Memory B cell (primary cell): Measurements from ENCODE around the gene ABCA13.

ENCODE experiments used
- ATAC-seq: fragments of 150-1000 bp; cut with Tn5 transposase; 2 replicates; pipeline ENCODE4 v1.10.0; 2021; ENCODE audit warnings: low read depth, mild to moderate bottlenecking, moderate library complexity
- DNase-seq, 2 donors: peaks; one replicate each; pipeline ENCODE4 v3.0.0; 2022; ENCODE audit warnings: low spot score in 2 of 2
- H3K27ac Mint-ChIP-seq: one replicate; pipeline ENCODE4 v1.8.0; 2022; ENCODE audit warnings: mild to moderate bottlenecking, moderate library complexity, mixed read lengths
- H3K27me3 Mint-ChIP-seq: one replicate; pipeline ENCODE4 v1.8.0; 2022; ENCODE audit warnings: mixed read lengths
- H3K36me3 Mint-ChIP-seq: one replicate; pipeline ENCODE4 v1.8.0; 2022; ENCODE audit warnings: mild to moderate bottlenecking, mixed read lengths
- H3K4me1 Mint-ChIP-seq: one replicate; pipeline ENCODE4 v1.8.0; 2022; ENCODE audit warnings: mixed read lengths
- H3K4me3 Mint-ChIP-seq: one replicate; pipeline ENCODE4 v1.8.0; 2022; ENCODE audit warnings: mild to moderate bottlenecking, moderate library complexity, mixed read lengths
- H3K9me3 Mint-ChIP-seq: one replicate; pipeline ENCODE4 v1.8.0; 2022; ENCODE audit warnings: mixed read lengths

Gene ABCA13

DNA sequence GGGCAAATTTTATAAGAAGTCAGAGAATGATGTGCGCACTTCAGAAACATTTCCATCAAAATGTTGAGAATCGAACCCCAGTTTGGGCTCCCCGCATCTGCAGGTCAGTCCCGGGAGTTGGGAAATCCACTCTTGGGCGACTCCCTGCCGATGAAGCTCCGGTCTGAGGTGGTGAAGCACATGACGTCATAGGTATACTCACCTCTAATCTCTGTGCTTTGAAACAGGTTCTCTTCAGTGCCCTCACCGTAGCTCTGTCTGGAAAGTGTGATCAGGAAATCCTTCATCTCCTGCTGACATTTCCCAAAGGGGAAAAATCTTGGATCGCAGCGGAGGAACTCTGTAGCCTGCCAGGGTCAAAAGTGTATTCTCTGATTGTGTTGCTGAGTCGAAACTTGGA is 138.5 kb downstream of the ABCA13 start:
- Mint-ChIP-seq H3K27ac (no peak overlapping the region), H3K9me3 (no peaks in the 10 kb centered on the region), H3K4me1 (no peaks in the 10 kb centered on the region), H3K36me3 (no peaks in the 10 kb centered on the region), H3K27me3 (peaks cover 2% of the 10 kb centered on the region), H3K4me3 (no peak overlapping the region)
- ATAC-seq (no peak), DNase-seq (no peak)

DNA sequence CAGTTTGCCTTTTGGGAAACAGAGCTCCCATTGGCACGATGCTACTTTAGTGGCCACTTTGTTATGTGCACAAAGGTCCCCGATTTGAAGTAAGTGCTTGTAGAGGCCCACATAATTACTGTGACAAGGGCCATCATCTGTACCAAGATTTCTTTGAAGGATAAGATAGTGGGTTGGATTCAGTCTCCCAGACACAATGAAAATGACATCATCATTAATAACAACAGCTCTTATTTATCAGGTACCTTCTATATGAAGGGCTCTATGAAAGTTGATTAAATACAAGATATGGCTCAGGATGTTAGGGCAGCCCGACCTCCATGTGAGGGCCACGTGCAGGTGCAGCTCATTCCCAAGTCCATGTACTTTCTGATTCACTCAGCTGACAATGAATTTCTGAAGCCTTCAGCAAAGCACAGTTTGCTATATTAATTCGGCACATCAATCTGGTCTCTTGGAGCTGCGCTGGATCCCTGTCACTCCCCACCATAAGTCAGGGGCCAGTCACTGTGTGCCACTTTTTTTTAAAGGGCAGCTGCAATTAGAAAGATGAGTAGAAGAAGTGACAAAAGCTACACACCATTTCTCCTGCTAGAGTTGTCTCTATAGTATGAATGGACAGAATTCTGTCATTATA is 140.3 kb downstream of the ABCA13 start:
- Mint-ChIP-seq H3K4me1 (no peaks in the 10 kb centered on the region), H3K27ac (no peak overlapping the region), H3K36me3 (no peaks in the 10 kb centered on the region), H3K9me3 (no peaks in the 10 kb centered on the region), H3K4me3 (no peak overlapping the region), H3K27me3 (no peaks in the 10 kb centered on the region)
- DNase-seq (no peak), ATAC-seq (no peak)

DNA sequence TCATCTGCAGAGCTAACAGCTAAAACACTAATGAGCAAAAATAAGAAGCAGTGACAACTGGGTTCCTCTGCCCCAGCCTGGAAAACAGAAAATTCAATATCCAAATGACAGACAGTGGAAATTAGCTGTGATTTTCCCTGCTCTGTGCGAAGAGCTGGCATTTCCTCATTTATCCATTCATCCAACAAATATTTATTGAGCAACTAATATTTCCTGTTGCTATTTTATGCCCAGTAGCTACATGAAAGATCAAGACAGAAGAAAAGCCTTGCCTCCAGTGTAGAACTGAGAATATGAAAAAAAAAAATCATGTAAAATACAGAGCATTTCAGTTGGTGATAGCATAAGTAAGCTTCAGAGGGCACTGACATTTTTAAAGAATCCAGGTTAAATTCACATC is 140.9 kb downstream of the ABCA13 start:
- Mint-ChIP-seq H3K4me1 (no peaks in the 10 kb centered on the region), H3K4me3 (no peak overlapping the region), H3K27ac (no peak overlapping the region), H3K27me3 (no peaks in the 10 kb centered on the region), H3K36me3 (no peaks in the 10 kb centered on the region), H3K9me3 (no peaks in the 10 kb centered on the region)
- DNase-seq (no peak), ATAC-seq (no peak)

DNA sequence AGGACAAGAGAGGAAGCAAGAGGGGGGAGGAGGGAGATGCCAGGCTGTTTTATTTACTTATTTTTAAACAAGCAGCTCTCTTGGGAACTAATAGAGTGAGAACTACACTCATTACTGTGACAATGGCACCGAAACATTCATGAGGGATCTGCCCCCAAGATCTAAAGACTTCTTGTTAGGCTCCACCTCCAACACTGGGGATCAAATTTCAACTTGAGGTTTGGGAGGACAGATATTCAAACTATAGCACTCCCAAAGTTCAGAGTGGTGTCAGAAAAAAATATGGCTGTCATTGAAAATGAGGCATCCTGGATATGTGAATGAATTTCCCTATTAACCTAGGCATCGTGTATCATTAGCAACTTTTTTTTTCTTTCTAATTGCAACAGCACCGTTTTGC is 145.5 kb downstream of the ABCA13 start:
- Mint-ChIP-seq H3K4me3 (no peak overlapping the region), H3K36me3 (no peaks in the 10 kb centered on the region), H3K4me1 (no peaks in the 10 kb centered on the region), H3K9me3 (no peaks in the 10 kb centered on the region), H3K27me3 (no peaks in the 10 kb centered on the region), H3K27ac (no peak overlapping the region)
- ATAC-seq (no peak), DNase-seq (no peak)

DNA sequence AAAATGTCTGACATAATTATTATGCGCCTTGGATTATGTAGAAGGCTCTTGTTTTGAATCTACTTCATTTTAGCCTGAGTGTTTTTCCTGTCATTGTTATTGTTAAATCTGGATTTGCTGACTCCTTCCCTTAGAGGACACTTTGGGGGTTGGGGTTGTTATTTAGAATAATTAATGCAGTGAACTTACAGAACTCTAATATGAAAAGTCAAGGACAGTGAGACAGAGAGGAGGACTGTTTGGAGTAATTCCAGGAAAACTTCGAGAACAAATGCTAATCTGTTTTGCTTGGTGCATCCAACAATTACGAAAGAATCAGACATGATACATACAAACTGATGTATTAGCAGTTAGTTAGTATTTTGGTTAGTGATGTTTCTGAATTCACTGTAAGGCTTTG is 146.1 kb downstream of the ABCA13 start:
- H3K4me3 Mint-ChIP-seq = no peak overlapping the region
- H3K36me3 Mint-ChIP-seq = no peaks in the 10 kb centered on the region
- no peaks in the 10 kb centered on the region for H3K4me1 Mint-ChIP-seq
- no peak for ATAC-seq
- no peaks in the 10 kb centered on the region for H3K27me3 Mint-ChIP-seq
- DNase-seq = no peak
- no peak overlapping the region for H3K27ac Mint-ChIP-seq
- no peaks in the 10 kb centered on the region for H3K9me3 Mint-ChIP-seq

DNA sequence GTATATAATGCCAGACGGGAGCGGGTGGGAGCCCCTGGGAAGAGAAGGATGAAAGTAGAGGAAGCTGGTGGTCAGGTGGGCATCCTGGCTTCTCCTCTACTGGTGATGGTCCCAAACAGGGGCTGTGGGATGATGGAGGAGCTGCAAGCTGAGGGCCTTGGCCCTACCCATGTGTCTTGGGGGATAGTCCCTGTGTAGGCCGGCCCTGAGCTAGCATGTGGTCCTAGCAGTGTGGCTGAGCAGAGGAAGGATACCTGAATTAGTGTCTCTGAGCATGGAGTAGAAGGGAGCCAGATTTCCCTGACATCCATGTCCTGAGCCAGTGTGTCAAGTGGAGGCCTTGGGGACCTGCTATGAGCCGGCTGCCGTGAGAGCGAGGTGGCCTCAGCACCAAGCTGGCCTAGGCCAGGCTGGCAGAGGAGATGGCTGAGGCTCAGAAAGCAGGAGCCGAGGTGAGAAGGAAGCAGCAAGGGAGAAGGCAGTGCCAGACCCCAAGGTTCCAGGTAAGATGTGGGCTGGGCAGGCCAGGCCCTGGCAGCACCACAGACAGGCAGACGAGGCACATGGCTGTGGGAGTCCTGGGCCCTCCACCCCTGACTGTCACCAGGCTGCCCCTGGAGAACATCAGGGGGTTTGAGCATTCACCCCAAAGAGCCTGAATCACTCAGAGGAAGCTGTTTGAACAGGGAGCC is 150.2 kb downstream of the ABCA13 start:
- Mint-ChIP-seq H3K9me3 (peaks cover 2% of the 10 kb centered on the region), H3K36me3 (no peaks in the 10 kb centered on the region), H3K4me1 (no peaks in the 10 kb centered on the region), H3K27ac (no peak overlapping the region), H3K27me3 (no peaks in the 10 kb centered on the region), H3K4me3 (no peak overlapping the region)
- ATAC-seq (no peak), DNase-seq (no peak)

DNA sequence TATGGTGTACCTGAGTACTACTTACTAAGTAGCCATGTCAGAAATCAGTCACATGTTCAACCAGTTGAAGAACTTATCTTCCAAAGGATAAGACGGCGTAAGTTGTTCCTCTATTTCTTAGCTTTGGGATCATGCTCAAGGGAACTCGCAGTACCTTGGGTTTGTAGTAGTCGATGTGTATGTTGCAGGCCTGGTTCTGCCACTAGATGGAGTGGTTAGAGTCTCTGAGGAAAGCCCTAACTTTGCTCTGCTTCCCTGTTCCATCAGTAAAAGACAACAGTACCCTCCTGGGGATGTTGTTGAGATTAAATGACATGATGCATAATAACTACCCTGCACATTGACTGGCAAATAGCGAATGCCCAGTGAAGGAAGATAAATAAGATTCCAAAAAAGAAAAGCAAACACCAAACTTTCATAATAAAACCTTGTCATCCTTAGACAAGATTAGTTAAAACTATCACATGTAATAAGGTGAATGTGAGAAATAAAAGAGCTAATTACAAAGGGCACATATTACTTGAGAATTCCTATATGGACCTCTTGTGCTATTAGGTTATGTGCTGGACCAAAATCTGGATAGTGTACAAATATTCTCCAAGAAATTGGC is 165.9 kb downstream of the ABCA13 start:
- Mint-ChIP-seq H3K27ac (no peak overlapping the region), H3K4me1 (no peaks in the 10 kb centered on the region), H3K4me3 (no peak overlapping the region), H3K27me3 (peaks cover 3% of the 10 kb centered on the region), H3K9me3 (peaks cover 2% of the 10 kb centered on the region), H3K36me3 (no peaks in the 10 kb centered on the region)
- no peak for ATAC-seq
- DNase-seq = no peak

DNA sequence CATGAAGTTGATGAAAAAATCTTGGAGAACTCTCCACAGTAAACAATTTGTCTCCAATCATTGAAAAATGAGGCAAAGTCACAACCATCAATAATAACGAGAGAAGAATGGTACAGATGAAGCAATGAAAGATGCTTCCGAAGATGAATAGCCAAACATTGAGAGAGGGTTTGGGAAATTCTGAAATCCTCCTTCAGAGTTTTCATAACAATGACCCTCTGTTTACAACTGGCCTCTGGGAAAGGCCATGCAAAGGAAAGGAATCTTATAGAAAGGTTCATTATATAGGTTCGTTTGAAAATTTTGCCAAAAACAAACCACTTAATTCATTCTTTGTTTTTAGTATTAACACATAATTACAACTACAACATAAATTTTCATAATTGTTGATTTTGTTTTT is 166.5 kb downstream of the ABCA13 start:
- H3K4me1 Mint-ChIP-seq = no peaks in the 10 kb centered on the region
- no peak for DNase-seq

DNA sequence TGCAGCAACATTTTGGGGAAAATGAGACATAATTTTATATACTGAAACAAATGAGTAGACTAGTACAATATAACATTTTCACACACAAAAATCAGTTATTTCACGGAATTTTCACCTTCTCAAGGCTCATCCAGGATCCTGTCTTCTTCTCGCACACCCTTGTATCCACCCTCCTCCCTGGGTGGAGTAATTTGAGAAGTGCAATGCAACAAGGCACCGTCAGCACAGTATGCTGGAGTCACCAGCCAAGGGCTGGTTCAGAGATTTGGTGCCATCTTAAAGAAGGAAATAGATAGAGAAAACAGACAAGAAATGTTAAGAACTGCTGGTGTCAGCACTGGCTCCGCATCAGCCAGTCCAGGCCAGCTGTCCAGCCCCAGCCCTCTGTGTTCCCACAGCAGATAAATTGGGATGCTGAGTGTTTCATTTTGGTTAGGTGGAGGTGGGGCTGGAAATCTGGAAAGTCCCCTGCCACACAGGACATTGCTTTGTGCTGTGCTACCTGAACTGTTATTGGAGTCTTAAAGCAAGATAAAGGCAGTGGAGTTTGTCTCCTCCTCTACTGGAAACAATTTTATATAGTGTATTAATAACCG is 176.1 kb downstream of the ABCA13 start:
- H3K4me3 Mint-ChIP-seq = no peak overlapping the region
- DNase-seq (no peak), ATAC-seq (no peak)
- no peaks in the 10 kb centered on the region for H3K27me3 Mint-ChIP-seq
- no peaks in the 10 kb centered on the region for H3K9me3 Mint-ChIP-seq
- H3K4me1 Mint-ChIP-seq = no peaks in the 10 kb centered on the region
- no peaks in the 10 kb centered on the region for H3K36me3 Mint-ChIP-seq
- no peak overlapping the region for H3K27ac Mint-ChIP-seq

More for the DNA sequence above, 166.5 kb downstream of the ABCA13 start:
- no peaks in the 10 kb centered on the region for H3K36me3 Mint-ChIP-seq
- H3K9me3 Mint-ChIP-seq = peaks cover 2% of the 10 kb centered on the region
- peaks cover 3% of the 10 kb centered on the region for H3K27me3 Mint-ChIP-seq
- ATAC-seq = no peak
- H3K27ac Mint-ChIP-seq = no peak overlapping the region
- H3K4me3 Mint-ChIP-seq = no peak overlapping the region

DNA sequence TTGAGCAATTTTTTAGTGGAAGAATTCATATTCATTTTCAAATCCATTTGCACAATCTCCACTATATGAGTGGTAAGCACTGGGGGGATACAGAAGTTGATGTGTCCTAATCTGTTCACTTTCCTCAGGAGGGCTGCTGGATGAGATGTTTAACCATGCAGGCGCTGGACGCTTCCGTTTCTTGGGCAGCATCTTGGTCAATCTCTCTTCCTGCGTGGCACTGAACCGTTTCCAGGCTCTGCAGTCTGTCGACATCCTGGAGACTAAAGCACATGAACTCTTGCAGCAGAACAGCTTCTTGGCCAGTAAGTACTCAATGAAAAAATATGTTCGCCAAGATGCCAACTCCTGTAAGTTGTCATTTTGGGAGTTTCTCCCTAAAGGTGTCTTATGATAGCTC is 179.3 kb downstream of the ABCA13 start:
- Mint-ChIP-seq H3K27ac (no peak overlapping the region), H3K4me3 (no peak overlapping the region), H3K4me1 (no peaks in the 10 kb centered on the region), H3K9me3 (peaks cover 5% of the 10 kb centered on the region), H3K27me3 (no peaks in the 10 kb centered on the region), H3K36me3 (no peaks in the 10 kb centered on the region)
- DNase-seq (no peak), ATAC-seq (no peak)

DNA sequence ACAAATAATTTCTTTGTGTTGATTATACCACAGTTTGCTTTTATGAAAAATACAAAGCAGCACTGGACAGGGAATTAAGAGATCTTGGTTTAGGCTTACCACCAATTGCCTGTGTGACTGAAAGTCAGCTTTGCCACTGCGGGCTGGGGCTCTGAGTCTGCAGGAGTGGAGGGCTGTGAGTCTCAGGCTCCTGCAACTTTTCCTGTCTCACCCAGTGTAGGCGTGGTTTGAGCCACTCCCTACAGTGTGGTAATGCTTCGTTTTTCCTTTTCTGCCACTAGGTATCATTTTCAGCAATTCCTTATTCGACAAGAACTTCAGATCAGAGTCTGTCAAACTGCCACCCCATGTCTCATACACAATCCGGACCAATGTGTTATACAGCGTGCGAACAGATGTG is 180.6 kb downstream of the ABCA13 start:
- no peaks in the 10 kb centered on the region for H3K27me3 Mint-ChIP-seq
- peaks cover 5% of the 10 kb centered on the region for H3K9me3 Mint-ChIP-seq
- H3K36me3 Mint-ChIP-seq = no peaks in the 10 kb centered on the region
- H3K4me1 Mint-ChIP-seq = no peaks in the 10 kb centered on the region
- H3K4me3 Mint-ChIP-seq = no peak overlapping the region
- ATAC-seq = no peak
- DNase-seq = no peak
- H3K27ac Mint-ChIP-seq = no peak overlapping the region

DNA sequence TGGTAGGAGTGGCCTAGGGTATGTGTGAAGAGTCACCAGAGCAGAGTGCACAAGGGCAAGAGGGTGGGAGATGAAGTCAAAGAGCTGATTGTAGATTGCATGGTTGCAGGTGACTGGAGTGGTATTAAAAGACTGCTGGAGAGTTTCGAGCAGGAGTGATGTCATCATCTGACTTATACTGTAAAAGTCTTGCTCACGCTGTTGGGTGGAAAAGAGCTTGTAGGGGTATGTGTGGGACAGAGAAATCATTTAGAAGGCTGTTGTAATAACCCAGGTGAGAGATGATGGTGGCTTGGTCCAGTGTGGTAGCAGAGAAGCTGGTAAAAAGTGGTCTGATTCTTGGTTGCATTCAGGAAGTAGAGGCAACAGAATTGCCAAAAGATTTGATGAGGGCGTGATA is 184.1 kb downstream of the ABCA13 start:
- Mint-ChIP-seq H3K27ac (no peak overlapping the region), H3K27me3 (no peaks in the 10 kb centered on the region), H3K36me3 (no peaks in the 10 kb centered on the region), H3K4me3 (no peak overlapping the region), H3K4me1 (no peaks in the 10 kb centered on the region), H3K9me3 (peaks cover 5% of the 10 kb centered on the region)
- DNase-seq (no peak), ATAC-seq (no peak)

DNA sequence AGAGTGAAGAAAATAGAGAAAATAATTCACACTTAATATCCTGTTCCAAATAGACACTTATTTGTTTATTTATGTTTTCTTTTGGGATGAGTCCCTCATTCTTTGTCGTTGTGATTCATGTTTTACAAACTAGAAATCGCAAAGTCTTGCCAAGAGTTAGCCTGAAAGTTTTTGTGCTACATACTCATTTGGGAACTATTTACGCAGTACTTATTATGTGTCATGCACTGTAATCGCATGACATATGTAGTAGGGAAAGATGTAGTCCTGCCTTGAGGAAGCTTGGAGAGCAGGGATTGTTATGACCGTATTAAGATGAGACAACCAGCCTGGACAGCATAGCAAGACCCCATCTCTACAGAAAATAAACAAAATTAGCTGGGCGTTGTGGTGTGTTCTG is 189.3 kb downstream of the ABCA13 start:
- H3K4me1 Mint-ChIP-seq = no peaks in the 10 kb centered on the region
- no peaks in the 10 kb centered on the region for H3K36me3 Mint-ChIP-seq
- no peak overlapping the region for H3K27ac Mint-ChIP-seq
- peaks cover 2% of the 10 kb centered on the region for H3K9me3 Mint-ChIP-seq
- no peaks in the 10 kb centered on the region for H3K27me3 Mint-ChIP-seq
- no peak overlapping the region for H3K4me3 Mint-ChIP-seq
- no peak for ATAC-seq
- DNase-seq = no peak

DNA sequence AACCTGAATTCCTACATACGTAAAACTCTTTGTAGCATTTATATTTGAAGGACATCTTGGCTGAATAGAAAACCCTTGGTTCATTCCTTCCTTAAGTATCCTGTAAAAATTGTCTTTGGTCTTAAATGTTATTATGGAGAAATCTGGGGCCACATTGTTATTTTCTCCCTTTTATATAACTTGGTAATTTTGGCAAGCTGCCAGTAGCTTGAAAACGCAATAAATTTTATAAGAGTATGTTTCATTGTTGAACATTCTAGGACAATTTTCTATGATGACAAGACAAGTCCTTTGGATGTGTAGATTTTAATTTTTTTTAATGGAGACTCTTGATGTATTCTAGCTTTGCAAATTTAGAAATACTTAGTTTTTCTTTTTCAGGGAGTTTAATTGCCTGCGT is 191.9 kb downstream of the ABCA13 start:
- Mint-ChIP-seq H3K4me3 (no peak overlapping the region), H3K36me3 (no peaks in the 10 kb centered on the region), H3K9me3 (peaks cover 2% of the 10 kb centered on the region), H3K4me1 (no peaks in the 10 kb centered on the region), H3K27me3 (no peaks in the 10 kb centered on the region), H3K27ac (no peak overlapping the region)
- no peak for ATAC-seq
- no peak for DNase-seq
